ENCODE results near the gene SRGAP2B.
"Not testable (repeated sequence)": the region's sequence is repeated elsewhere in the genome, so short reads cannot be mapped to it uniquely, and the experiment has no call there.

- not testable (repeated sequence) for TF ChIP-seq CTCF (conservative IDR thresholded peaks at IDR 0.05); EZH2 (IDR thresholded peaks at IDR 0.05; ENCODE audit: low read depth)
Measured at GRCh38 chr1:145094655-145095211, 395 bp downstream of the SRGAP2B start.

Data from PC-9 (cell line).